NT2/D1 (cell line): ENCODE results near the gene HOXB3.
A peak's percentile ranks its signal among the peaks of the same experiment; 100 is the strongest.

Source experiments
- DNase-seq: peaks from one replicate; pipeline ENCODE4 v3.0.0-alpha.2; 2011; ENCODE audit warnings: low read depth, low spot score
- H3K27me3 ChIP-seq: 2 replicates; pipeline ENCODE4 v1.6.0; 2011; ENCODE audit warnings: mild to moderate bottlenecking; ENCODE audit not compliant: insufficient read length, insufficient read depth
- H3K36me3 ChIP-seq: 2 replicates; pipeline ENCODE4 v1.6.1; 2011; ENCODE audit warnings: mild to moderate bottlenecking, low read length, mixed read lengths; ENCODE audit not compliant: insufficient read depth, insufficient read length
- H3K4me1 ChIP-seq: 2 replicates; pipeline ENCODE4 v1.5.1; 2011; ENCODE audit not compliant: insufficient read depth, insufficient read length
- H3K4me3 ChIP-seq: 2 replicates; pipeline ENCODE4 v1.5.1; 2011; ENCODE audit warnings: low read depth; ENCODE audit not compliant: insufficient read length
- H3K9ac ChIP-seq: 2 replicates; pipeline ENCODE4 v1.6.0; 2011; ENCODE audit warnings: low read depth; ENCODE audit not compliant: insufficient read length
- H3K9me3 ChIP-seq: 2 replicates; pipeline ENCODE4 v1.5.1; 2011; ENCODE audit warnings: mild to moderate bottlenecking, low read length; ENCODE audit not compliant: insufficient read depth
- SUZ12 ChIP-seq: IDR thresholded peaks from 2 replicates; pipeline ENCODE4 v1.6.1; 2011; ENCODE audit not compliant: insufficient read length, insufficient read depth; ENCODE audit errors: extremely low read depth
- YY1 ChIP-seq: IDR thresholded peaks from 2 replicates; pipeline ENCODE4 v1.6.1; 2011; ENCODE audit not compliant: insufficient read length, insufficient read depth
- ZNF274 ChIP-seq: IDR thresholded peaks from 2 replicates; pipeline ENCODE4 v1.6.1; 2011; ENCODE audit warnings: mild to moderate bottlenecking, low read depth, low read length

HOXB3 gene

GRCh38 chr17:48551214-48551555, 38.9 kb downstream of the HOXB3 start:
- H3K4me1 ChIP-seq = peaks cover 14% of the 10 kb centered on the region
- H3K27me3 ChIP-seq = peaks cover 98% of the 10 kb centered on the region
- H3K9me3 ChIP-seq = no peaks in the 10 kb centered on the region
- no peak overlapping the region for H3K9ac ChIP-seq
- peak; percentile 64 for TF ChIP-seq SUZ12
- no peak for TF ChIP-seq YY1
- no peaks in the 10 kb centered on the region for H3K36me3 ChIP-seq
- DNase-seq = no peak
- H3K4me3 ChIP-seq = no peak overlapping the region

- Histone ChIP-seq H3K9ac (peak overlapping the region; percentile 52), H3K4me1 (peaks cover 14% of the 10 kb centered on the region), H3K9me3 (no peaks in the 10 kb centered on the region), H3K27me3 (peaks cover 98% of the 10 kb centered on the region), H3K36me3 (no peaks in the 10 kb centered on the region), H3K4me3 (peak overlapping the region; percentile 41)
- TF ChIP-seq ZNF274 (no peak), YY1 (no peak), SUZ12 (peak; percentile 40)
- no peak for DNase-seq
Measured at GRCh38 chr17:48550502-48551213, 39.4 kb downstream of the HOXB3 start.

GRCh38 chr17:48549914-48550501, 40.0 kb downstream of the HOXB3 start:
- peaks cover 100% of the 10 kb centered on the region for H3K27me3 ChIP-seq
- no peak for TF ChIP-seq YY1
- no peak for TF ChIP-seq ZNF274
- no peak for TF ChIP-seq SUZ12
- peaks cover 14% of the 10 kb centered on the region for H3K4me1 ChIP-seq
- peak overlapping the region; percentile 41 for H3K4me3 ChIP-seq
- no peaks in the 10 kb centered on the region for H3K36me3 ChIP-seq
- no peaks in the 10 kb centered on the region for H3K9me3 ChIP-seq
- no peak overlapping the region for H3K9ac ChIP-seq
- no peak for DNase-seq

- H3K4me3 ChIP-seq = no peak overlapping the region
- H3K36me3 ChIP-seq = no peaks in the 10 kb centered on the region
- H3K4me1 ChIP-seq = peaks cover 14% of the 10 kb centered on the region
- H3K9ac ChIP-seq = no peak overlapping the region
- no peaks in the 10 kb centered on the region for H3K9me3 ChIP-seq
- DNase-seq = no peak
- no peak for TF ChIP-seq ZNF274
- TF ChIP-seq YY1 = no peak
- peaks cover 100% of the 10 kb centered on the region for H3K27me3 ChIP-seq
Measured at GRCh38 chr17:48549281-48549630, 40.8 kb downstream of the HOXB3 start.

GRCh38 chr17:48548523-48549280, 41.3 kb downstream of the HOXB3 start:
- Histone ChIP-seq H3K27me3 (peaks cover 100% of the 10 kb centered on the region), H3K9ac (no peak overlapping the region), H3K4me1 (peaks cover 14% of the 10 kb centered on the region), H3K4me3 (no peak overlapping the region), H3K9me3 (no peaks in the 10 kb centered on the region), H3K36me3 (no peaks in the 10 kb centered on the region)
- no peak for DNase-seq
- TF ChIP-seq SUZ12 (no peak), ZNF274 (no peak), YY1 (no peak)

GRCh38 chr17:48547808-48548522, 42.1 kb downstream of the HOXB3 start:
- Histone ChIP-seq H3K4me1 (peaks cover 14% of the 10 kb centered on the region), H3K36me3 (no peaks in the 10 kb centered on the region), H3K27me3 (peaks cover 100% of the 10 kb centered on the region), H3K4me3 (no peak overlapping the region), H3K9ac (no peak overlapping the region), H3K9me3 (no peaks in the 10 kb centered on the region)
- DNase-seq = no peak
- TF ChIP-seq YY1 = no peak

GRCh38 chr17:48546924-48547807, 42.9 kb downstream of the HOXB3 start:
- no peaks in the 10 kb centered on the region for H3K36me3 ChIP-seq
- H3K4me3 ChIP-seq = no peak overlapping the region
- TF ChIP-seq YY1 (no peak), SUZ12 (no peak), ZNF274 (no peak)
- peaks cover 15% of the 10 kb centered on the region for H3K4me1 ChIP-seq
- H3K9me3 ChIP-seq = no peaks in the 10 kb centered on the region
- no peak for DNase-seq
- H3K9ac ChIP-seq = no peak overlapping the region
- H3K27me3 ChIP-seq = peaks cover 100% of the 10 kb centered on the region
